Upper lobe of left lung (tissue), 4 donors: ENCODE results near the gene GJC1.

ENCODE experiments used
- POLR2A ChIP-seq, 4 donors: fragments of 450-650 bp; IDR thresholded peaks; one replicate each; pipeline ENCODE4 v1.5.1; 2016 to 2017; ENCODE audit warnings: antibody characterized with exemption in 4 of 4, mild to moderate bottlenecking in 2 of 4
- TF ChIP-seq, protein P1 (sequence below), 6 experiments: fragments of 450-650 bp in 4 of 6; fragments of 200-600 bp in 2 of 6; sonication (generic) in 2 of 6; IDR thresholded peaks; one replicate each; pipeline ENCODE4 v1.5.1; 2016 to 2019; ENCODE audit warnings: antibody characterized with exemption in 6 of 6

- TF ChIP-seq, protein P1, sequence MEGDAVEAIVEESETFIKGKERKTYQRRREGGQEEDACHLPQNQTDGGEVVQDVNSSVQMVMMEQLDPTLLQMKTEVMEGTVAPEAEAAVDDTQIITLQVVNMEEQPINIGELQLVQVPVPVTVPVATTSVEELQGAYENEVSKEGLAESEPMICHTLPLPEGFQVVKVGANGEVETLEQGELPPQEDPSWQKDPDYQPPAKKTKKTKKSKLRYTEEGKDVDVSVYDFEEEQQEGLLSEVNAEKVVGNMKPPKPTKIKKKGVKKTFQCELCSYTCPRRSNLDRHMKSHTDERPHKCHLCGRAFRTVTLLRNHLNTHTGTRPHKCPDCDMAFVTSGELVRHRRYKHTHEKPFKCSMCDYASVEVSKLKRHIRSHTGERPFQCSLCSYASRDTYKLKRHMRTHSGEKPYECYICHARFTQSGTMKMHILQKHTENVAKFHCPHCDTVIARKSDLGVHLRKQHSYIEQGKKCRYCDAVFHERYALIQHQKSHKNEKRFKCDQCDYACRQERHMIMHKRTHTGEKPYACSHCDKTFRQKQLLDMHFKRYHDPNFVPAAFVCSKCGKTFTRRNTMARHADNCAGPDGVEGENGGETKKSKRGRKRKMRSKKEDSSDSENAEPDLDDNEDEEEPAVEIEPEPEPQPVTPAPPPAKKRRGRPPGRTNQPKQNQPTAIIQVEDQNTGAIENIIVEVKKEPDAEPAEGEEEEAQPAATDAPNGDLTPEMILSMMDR (IDR thresholded peaks at IDR 0.05), result no peak
- TF ChIP-seq POLR2A (IDR thresholded peaks at IDR 0.05), result no peak
Measured at GRCh38 chr17:44754276-44754675, 75.8 kb downstream of the GJC1 start.
